ENCODE results near the gene SYT6.

SYT6 gene

GRCh38 chr1:114128293-114128692 lies 25.4 kb downstream of the SYT6 start:
- Histone ChIP-seq H3K36me3 (ENCODE audit: insufficient read depth) (no peaks in the 10 kb centered on the region), H3K4me3 (IDR thresholded peaks at IDR 0.05; ENCODE audit: insufficient read depth, low read depth, low read length) (no peak overlapping the region), H3K79me2 (ENCODE audit: insufficient read depth, low read depth) (no peaks in the 10 kb centered on the region), H3K9ac (no peak overlapping the region), H4K20me1 (ENCODE audit: insufficient read depth) (no peaks in the 10 kb centered on the region), H3K27me3 (ENCODE audit: insufficient read depth, low read depth) (no peaks in the 10 kb centered on the region), H2AFZ (ENCODE audit: low read depth) (no peak overlapping the region), H3K4me2 (no peak overlapping the region), H3K4me1 (ENCODE audit: low read depth, poor library complexity, severe bottlenecking) (no peaks in the 10 kb centered on the region), H3K27ac (no peak overlapping the region)
- no peak for TF ChIP-seq CTCF (conservative IDR thresholded peaks at IDR 0.05; ENCODE audit: low read depth, low read length)

DNA sequence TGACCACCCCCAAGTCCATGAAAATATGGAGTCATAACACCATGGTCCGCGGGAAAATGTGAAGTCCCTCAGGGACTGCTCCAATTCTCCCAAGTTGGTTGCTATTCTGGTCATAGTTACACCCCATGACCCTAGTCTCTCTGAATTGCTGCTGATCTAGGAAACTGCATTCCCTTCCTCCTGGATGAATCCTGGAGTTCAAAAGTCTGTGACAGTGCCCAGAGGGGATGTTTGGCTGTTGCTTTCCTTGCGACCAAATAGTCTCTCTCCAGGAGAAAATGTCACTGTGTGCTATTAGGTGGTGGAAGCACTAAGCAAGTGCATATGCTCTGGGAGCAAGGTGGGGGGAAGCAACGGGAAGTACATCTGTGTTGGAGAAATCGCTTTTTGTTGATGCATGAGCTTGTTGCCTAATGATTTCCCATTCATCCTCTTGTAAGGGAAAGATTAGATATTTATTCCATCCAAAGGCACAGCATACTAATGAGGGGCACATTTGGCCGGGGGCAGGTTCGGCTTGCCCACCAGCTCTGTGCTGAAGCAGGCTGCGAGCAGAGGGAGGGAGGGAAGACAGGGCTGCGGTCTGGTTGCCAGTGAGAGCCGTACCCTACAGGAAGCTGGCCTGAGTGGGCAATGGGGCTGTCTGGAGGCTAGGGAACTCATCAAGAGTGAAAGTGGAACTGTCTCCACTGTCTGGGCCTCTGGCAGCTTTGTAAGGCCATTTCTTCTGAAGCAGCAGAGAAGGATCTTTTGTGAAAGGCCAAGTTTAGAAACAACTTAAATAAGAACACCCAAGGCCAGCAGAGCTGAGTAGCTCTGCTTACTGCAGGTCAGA lies 27.2 kb downstream of the SYT6 start:
- H3K4me2 ChIP-seq = no peak overlapping the region
- no peak for TF ChIP-seq CTCF (conservative IDR thresholded peaks at IDR 0.05; ENCODE audit: low read depth, low read length)

DNA sequence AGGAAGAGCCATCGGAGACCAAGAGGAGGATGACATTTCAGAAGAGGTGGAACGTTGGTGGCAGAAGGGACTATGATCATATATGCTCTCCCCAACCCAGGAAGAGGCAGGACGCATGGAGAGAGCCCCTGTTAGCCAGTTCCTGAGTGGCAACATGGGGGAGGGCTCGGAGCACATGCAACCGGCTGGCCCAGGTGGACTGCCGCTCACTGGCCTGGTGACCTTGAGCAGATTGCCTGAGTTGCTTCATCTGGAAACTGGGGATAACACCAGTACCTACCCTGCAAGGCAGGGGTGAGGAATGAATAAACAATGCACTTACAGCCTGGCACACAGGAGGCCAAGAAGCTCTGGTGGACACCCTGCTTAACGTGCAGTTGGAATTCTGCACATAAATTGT lies 29.0 kb downstream of the SYT6 start:
- Histone ChIP-seq H3K36me3 (ENCODE audit: insufficient read depth) (no peaks in the 10 kb centered on the region), H2AFZ (ENCODE audit: low read depth) (no peak overlapping the region), H3K27ac (no peak overlapping the region), H3K4me3 (IDR thresholded peaks at IDR 0.05; ENCODE audit: insufficient read depth, low read depth, low read length) (no peak overlapping the region), H3K79me2 (ENCODE audit: insufficient read depth, low read depth) (no peaks in the 10 kb centered on the region), H3K27me3 (ENCODE audit: insufficient read depth, low read depth) (no peaks in the 10 kb centered on the region), H3K9ac (no peak overlapping the region), H3K4me2 (no peak overlapping the region), H4K20me1 (ENCODE audit: insufficient read depth) (no peaks in the 10 kb centered on the region), H3K4me1 (ENCODE audit: low read depth, poor library complexity, severe bottlenecking) (no peaks in the 10 kb centered on the region)
- TF ChIP-seq CTCF (conservative IDR thresholded peaks at IDR 0.05; ENCODE audit: low read depth, low read length) = no peak

More for the DNA sequence above, 27.2 kb downstream of the SYT6 start:
- Histone ChIP-seq H3K27me3 (ENCODE audit: insufficient read depth, low read depth) (no peaks in the 10 kb centered on the region), H3K79me2 (ENCODE audit: insufficient read depth, low read depth) (no peaks in the 10 kb centered on the region), H3K36me3 (ENCODE audit: insufficient read depth) (no peaks in the 10 kb centered on the region), H4K20me1 (ENCODE audit: insufficient read depth) (no peaks in the 10 kb centered on the region), H3K9ac (no peak overlapping the region), H3K4me3 (IDR thresholded peaks at IDR 0.05; ENCODE audit: insufficient read depth, low read depth, low read length) (no peak overlapping the region), H3K4me1 (ENCODE audit: low read depth, poor library complexity, severe bottlenecking) (no peaks in the 10 kb centered on the region), H3K27ac (no peak overlapping the region), H2AFZ (ENCODE audit: low read depth) (no peak overlapping the region)

GRCh38 chr1:114122941-114123618 lies 30.6 kb downstream of the SYT6 start:
- H3K27ac ChIP-seq = no peak overlapping the region
- no peak overlapping the region for H2AFZ ChIP-seq (ENCODE audit: low read depth)
- no peak overlapping the region for H3K4me2 ChIP-seq

More at GRCh38 chr1:114122941-114123618, 30.6 kb downstream of the SYT6 start:
- Histone ChIP-seq H3K4me1 (ENCODE audit: low read depth, poor library complexity, severe bottlenecking) (no peaks in the 10 kb centered on the region), H4K20me1 (ENCODE audit: insufficient read depth) (no peaks in the 10 kb centered on the region), H3K9ac (no peak overlapping the region), H3K27me3 (ENCODE audit: insufficient read depth, low read depth) (no peaks in the 10 kb centered on the region), H3K36me3 (ENCODE audit: insufficient read depth) (no peaks in the 10 kb centered on the region), H3K79me2 (ENCODE audit: insufficient read depth, low read depth) (no peaks in the 10 kb centered on the region), H3K4me3 (IDR thresholded peaks at IDR 0.05; ENCODE audit: insufficient read depth, low read depth, low read length) (no peak overlapping the region)
- TF ChIP-seq CTCF (conservative IDR thresholded peaks at IDR 0.05; ENCODE audit: low read depth, low read length) = no peak
